Activated T-helper 9 cell treated with anti-CD3 and anti-CD28 coated beads, Interleukin-2, amount 50 U/mL, for 16 hours (primary cell): ENCODE results near the gene IFNL4.
A peak's percentile ranks its signal among the peaks of the same experiment; 100 is the strongest.
"Not testable (repeated sequence)": the region's sequence is repeated elsewhere in the genome, so short reads cannot be mapped to it uniquely, and the experiment has no call there.

Experiments used
- DNase-seq: peaks from one replicate; pipeline ENCODE4 v3.0.0-alpha.2; 2020; ENCODE audit warnings: low read depth

The IFNL4 gene

DNA sequence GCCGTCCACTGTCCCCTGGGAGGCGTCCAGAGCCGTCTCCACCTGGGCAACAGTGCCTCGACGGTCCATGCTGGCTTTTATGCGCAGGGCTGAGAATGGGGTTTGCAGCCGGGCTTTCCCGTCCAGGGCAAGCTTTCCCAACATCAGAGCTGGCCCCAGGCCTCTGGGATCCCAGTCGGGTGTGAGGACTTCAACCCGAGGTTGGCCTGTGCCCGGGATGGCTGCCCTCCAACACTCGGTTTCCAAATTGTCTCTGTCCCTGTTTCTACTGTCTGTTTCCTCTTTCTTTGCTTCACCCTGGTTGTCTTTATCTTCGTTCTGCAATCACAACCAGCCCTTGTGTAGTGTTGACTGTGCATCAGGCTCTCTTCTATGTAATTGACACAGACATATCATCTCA lies at the start of gene IFNL4:
Gene IFNL4, minus strand, starts transcription at position 51 of the 400 bp plus-strand sequence.
- no peak for DNase-seq

DNA sequence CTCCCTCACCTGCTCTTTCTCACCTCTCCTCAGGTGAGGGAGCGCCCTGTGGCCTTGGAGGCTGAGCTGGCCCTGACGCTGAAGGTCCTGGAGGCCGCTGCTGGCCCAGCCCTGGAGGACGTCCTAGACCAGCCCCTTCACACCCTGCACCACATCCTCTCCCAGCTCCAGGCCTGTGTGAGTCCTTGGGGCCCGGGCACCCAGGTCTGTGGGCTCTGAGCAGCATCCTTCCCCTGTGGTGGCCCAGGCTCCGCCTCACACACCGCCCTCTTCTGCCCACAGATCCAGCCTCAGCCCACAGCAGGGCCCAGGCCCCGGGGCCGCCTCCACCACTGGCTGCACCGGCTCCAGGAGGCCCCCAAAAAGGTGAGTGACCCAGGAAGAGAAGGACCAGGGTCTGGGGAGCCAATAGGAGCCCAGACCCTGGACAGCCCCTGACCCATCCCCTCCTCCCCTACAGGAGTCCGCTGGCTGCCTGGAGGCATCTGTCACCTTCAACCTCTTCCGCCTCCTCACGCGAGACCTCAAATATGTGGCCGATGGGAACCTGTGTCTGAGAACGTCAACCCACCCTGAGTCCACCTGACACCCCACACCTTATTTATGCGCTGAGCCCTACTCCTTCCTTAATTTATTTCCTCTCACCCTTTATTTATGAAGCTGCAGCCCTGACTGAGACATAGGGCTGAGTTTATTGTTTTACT lies 49.4 kb upstream of the IFNL4 start:
- DNase-seq: peak; percentile 25

DNA sequence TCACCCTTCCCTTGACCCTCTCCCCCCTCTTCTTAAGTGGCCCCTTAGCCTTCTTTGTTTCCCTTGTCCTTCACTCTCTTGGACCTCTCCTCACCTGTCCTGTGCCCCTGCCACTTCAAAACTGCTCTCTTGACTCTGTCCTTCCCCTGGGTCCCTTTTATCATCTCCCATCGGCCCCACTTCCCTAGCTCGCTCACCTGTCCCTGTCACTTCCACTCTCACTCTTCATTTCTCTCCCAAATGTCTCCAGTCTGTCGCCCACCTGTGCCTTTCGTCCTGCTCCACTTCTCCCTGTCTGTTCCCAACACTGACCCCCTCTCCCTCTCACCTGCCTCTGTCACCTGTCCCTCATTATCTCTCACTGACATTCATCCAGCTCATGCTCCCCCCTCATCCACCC lies 48.2 kb upstream of the IFNL4 start:
- no peak for DNase-seq

DNA sequence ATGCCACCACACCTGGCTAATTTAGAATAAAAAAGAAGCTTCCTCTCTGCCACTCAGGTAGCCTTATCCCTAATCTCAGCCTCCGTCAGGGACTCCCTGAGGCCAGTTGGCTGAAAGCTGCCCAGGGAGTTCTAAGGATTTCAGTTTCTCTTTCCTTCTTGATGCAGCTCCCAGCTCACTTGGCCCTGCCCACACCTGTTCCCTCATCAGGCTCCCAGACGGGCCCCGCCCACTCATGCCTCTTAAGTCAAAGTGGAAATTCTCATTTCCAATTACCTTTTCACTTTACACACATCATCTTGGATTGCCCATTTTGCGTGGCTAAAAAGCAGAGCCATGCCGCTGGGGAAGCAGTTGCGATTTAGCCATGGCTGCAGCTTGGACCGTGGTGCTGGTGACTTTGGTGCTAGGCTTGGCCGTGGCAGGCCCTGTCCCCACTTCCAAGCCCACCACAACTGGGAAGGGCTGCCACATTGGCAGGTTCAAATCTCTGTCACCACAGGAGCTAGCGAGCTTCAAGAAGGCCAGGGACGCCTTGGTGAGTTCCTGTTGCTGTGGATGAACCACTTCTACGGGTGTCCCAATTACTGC lies 47.5 kb upstream of the IFNL4 start, which contains the start of gene IFNL1:
Gene IFNL1, plus strand, starts transcription at position 353 of the 591 bp plus-strand sequence. Its CDS starts 15 bp downstream, at position 368.
- no peak for DNase-seq

DNA sequence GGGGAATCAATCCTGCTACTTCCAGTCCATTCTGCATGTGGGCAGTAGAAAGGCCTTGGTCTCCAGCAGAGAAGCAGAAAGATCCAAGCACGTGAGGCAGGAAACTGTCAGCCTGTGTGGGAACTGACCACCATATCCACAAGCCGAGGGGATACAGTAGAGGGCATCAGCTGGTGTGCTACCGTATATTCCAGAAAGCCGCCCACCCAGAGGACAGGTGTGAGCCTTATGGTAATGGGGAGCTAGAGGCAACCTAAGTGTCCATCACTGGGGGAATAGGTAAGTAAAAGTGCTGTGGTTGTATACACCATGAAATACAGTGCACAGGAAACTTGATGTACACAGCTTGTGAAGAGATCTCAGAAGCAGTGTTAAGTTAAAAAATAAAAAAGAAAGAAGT lies 44.7 kb upstream of the IFNL4 start:
- no peak for DNase-seq

DNA sequence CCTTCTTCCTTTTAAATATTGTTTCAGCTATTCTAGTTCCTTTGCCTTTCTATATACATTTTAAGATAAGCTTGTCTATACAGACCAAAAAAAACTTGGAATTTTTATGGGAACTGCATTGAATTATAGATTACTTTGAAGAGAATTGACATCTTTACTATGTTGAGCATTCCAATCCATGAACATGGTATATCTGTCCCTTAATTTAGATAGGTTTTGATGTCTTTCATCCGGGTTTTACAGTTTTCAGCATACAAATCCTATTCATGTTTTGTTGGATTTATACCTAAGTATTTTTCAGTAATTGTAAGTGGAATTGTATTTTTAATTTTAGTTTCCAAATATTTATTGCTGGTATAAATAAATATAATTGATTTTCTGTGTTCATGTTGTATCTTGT lies 35.4 kb upstream of the IFNL4 start:
- no peak for DNase-seq

DNA sequence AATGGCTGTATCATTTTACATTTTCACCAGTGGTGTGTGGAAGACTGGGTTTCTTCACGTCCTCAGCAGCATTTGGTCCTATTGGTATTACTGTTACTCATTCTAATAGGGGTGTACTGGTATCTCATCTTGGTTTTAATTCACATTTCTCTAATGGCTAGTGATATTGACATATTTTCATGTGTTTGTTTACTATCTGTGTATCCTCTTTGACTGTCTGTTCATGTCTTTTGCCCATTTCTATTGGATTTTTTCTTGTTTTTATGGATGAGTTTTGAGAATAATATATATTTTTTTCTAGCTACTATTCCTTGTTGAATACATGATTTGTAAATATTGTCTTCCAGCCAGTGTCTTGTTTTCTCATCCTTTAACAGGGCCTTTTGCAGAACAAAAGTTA lies 33.4 kb upstream of the IFNL4 start:
- DNase-seq: no peak

DNA sequence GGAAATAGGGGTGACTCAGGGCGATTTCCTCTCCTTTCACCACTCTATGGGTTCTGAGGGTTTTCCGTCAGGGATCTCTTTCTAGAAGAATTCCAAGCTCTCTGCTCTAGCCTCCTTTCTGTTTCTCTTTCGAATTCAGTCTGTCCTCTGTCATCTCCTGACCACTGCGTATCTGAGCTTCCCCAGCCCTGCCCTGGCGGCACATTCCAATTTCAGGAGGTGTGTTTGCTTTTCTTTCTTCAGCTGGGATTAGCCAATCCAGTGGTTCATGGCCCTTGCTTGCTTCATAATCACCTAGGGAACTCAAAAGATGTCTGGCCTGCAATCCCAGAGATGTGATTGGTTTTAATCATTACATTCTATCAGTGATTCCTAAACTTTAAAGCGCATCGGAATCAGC lies 28.9 kb upstream of the IFNL4 start:
- DNase-seq: no peak

DNA sequence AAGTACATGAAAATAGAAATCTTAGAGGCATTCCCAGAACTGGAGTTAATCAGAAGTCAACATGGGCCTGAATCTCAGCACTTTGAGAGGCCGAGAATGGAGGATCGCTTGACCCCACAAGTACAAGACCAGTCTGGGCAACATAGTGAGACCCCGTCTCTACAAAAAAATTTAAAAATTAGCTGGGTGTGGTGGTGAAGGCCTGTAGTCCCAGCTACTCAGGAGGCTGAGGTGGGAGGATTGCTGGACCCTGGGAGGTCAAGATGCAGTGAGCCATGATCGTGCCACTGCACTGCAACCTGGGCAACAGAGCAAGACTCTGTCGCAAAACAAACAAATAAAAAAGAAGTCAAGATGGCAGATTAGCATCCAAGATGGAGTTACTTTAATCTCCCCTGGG lies 28.1 kb upstream of the IFNL4 start:
- DNase-seq: no peak

DNA sequence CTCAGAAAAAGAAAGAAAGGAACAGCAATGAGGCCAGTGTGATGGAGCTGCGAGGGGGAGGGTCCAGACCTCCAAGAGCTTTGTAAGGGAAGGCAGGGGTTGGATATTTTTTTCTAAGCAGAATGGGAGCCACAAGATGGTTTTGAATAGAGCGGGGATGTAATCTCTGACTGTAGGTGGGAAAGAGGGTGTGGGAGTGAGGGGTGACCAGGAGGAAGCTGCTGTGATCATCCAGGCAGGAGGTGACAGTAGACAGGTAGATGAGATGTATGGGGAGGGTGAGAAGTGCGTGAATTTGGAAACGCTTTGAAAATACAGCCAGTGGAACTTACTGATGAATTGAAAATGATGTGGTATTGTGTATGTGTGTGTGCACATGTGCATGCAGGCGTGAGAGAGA lies 26.9 kb upstream of the IFNL4 start:
- no peak for DNase-seq

DNA sequence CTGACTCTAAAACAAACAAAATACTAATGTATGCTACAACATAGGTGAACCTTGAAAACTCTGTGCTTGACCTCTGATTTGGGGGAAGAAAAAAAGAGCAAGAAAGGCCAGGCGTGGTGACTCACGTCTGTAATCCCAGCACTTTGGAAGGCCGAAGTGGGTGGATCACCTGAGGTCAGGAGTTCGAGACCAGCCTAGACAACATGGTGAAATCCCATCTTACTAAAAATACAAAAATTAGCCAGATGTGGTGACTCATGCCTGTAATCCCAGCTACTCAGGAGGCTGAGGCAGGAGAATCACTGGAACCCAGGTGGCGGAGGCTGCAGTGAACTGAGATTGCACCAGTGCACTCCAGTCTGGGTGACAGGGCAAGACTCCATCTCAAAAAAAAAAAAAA lies 25.2 kb upstream of the IFNL4 start:
- not testable (repeated sequence) for DNase-seq

DNA sequence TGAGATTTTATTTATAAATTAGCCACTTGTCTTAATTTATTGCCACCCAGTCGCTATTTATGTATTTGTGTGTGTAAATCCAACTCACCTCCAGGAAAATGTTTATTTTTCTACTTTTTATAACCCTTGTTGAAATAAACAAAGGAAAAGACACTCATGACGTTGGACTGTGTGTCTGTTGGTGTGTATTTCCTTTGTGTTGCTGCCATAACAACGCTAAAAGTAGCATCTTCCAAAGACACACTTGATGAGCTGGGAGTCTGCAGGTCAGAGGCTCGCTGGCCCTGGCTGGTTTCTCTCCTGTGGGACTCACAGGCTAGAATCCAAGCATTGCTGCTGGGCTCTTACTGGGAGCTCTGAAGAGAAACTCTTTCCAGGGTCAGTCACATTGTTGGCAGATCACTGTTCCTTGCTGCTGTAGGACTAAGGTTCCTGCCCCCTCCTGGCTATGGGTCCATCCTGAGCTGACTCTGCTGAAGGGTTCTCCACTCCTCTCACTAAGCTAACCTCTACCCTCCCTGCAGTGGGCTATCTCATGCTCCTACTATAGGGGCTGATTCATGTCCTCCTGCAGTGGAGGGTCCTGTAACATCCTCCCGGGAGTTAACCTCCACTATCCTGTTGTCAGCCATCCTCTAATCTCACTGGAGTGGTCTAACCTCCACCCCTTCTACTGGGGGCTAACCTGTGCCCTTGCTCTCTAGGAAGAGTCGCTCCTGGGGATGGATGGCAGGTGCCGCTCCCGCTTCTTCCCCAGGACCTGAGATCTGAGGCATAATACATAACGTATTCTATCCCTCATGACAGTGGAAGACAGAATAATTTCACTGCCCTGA lies 21.6 kb upstream of the IFNL4 start:
- DNase-seq: no peak

DNA sequence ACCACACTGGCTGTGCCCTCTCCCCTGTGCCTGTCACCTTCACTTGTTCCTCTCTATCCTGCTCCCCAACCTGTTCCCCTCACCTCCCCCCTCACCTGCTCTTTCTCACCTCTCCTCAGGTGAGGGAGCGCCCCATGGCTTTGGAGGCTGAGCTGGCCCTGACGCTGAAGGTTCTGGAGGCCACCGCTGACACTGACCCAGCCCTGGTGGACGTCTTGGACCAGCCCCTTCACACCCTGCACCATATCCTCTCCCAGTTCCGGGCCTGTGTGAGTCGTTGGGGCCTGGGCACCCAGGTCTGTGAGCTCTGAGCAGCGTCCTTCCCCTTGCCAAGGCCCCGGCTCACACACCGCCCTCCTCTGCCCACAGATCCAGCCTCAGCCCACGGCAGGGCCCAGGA lies 20.7 kb upstream of the IFNL4 start:
- not testable (repeated sequence) for DNase-seq

DNA sequence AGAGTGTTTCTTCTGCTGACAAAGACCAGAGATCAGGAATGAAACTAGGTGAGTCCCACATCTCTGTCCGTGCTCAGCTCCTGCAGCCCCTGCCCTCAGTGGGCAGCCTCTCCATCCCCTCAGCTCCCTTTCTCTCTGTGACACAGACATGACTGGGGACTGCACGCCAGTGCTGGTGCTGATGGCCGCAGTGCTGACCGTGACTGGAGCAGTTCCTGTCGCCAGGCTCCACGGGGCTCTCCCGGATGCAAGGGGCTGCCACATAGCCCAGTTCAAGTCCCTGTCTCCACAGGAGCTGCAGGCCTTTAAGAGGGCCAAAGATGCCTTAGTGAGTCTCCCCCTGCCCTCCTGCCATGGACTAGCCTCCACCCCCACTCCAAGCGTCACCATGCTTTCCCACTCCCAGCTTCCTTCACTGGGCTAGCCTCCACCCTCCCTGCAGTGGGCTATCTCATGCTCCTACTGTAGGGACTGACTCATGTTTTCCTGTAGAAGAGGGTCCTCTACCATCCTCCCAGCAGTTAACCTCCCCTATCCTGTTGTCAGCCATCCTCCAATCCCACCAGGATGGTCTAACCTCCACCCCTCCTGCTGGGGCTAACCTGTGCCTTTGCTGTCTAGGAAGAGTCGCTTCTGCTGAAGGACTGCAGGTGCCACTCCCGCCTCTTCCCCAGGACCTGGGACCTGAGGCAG lies 20.0 kb upstream of the IFNL4 start:
- not testable (repeated sequence) for DNase-seq

DNA sequence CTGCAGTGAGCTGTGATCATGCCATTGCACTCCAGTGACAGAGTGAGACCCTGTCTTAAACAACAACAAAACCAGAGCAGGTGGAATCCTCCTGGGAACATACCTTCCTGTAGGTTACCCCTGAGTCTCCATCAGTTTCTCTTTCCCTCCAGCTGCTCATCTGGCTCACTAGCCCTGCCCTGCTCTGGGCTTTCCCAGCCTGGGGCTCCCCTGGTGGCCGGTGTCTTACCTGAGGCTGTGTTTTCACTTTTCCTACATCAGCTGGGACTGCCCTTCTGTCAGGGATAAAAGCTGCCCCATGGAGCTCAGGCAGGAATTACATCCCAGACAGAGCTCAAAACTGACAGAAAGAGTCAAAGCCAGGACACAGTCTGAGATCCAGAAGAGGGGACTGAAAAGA lies 19.4 kb upstream of the IFNL4 start, which contains the start of gene IFNL2:
Gene IFNL2, plus strand, starts transcription at position 312 of the 400 bp plus-strand sequence. CDS start 173 bp downstream, outside the sequence.
- not testable (repeated sequence) for DNase-seq

DNA sequence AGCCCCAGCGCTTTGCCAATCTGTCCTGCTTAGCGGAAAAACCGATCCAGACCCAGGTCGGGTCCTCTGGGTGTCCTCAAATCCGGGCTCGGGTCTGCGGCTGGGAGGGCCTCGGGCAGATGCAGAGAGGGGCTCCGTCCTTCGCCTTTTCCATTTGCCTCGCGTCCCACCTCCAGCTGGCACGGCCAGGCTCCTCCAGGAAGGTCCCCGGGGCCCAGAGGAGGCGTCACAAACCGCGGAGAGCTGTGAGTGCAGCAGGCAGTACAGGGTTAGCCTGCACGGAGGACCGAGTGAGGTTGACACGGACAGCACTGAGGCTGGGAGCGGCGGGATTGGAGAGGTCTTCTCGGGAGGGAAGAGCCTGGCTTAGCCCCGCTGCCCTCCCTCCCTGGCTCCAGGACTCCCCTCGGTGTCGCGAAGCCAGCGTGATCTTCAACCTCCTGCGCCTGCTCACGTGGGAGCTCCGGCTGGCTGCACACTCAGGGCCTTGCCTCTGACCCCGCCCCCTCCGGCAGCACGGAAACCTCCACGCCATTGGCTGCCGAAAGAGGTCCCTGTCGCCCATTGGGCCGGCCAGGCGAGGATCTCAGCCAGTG lies 16.8 kb upstream of the IFNL4 start:
- no peak for DNase-seq

DNA sequence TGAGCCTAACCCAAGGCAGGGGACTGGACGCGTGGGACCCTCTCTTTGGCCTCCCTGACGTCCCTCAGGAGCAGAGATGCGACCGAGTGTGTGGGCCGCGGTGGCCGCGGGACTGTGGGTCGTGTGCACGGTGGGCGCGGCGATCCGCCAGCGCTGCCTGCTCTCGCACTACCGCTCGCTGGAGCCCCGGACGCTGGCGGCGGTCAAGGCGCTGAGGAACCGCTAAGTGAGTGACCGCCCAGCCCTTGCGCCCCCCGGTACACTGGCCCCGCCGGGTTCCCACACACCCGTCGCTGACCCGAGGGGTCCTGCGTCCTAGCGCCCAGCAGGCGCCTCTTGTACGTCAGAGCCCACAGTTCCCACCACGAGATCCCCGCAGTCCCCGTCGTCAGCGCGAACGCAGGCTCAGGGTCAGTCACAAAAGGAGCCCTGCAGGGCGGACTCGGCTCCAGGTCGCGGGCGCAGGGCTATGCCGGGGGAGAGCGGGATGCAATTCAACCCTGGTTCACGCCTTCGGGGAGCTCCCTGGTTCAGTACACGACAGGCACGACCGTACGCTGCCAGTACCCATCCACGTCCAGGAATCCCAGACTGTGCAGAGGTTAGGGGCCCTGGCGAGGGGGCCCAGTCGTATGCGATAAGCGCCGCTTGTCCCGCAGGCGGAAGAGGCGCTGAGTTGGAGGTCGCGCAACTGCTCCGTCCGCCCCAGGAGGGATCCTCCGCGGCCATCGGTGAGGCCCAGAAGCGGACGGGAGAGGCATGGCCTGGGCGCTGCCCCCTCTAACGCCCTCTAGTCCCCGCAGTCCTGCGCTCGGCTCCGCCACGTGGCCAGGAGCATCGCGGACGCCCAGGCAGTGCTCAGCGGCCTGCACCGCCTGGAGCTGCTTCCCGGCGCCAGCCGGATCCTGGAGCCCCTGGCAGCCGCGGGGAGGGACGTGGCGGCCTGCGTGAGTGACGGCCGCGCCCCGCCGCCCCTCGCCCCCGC lies 15.9 kb upstream of the IFNL4 start:
- no peak for DNase-seq

DNA sequence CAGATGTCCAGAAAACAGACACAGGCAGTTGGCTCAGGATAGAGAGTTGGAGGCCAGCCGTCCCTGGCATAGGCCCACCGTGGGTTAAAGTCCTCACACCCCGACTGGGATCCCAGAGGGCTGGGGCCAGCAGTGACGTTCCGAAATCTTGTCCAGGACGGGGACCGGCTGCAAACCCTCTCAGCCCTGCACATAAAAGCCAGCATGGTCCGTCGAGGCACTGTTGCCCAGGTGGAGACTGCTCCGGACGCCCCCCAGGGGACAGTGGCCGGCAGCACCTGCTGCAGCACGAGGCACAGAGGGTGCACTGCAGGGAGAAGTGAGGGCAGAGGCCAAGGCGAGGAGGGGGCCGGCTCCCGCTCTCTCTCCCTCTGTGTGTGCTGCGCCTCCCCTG lies 15.3 kb upstream of the IFNL4 start:
- DNase-seq: no peak

DNA sequence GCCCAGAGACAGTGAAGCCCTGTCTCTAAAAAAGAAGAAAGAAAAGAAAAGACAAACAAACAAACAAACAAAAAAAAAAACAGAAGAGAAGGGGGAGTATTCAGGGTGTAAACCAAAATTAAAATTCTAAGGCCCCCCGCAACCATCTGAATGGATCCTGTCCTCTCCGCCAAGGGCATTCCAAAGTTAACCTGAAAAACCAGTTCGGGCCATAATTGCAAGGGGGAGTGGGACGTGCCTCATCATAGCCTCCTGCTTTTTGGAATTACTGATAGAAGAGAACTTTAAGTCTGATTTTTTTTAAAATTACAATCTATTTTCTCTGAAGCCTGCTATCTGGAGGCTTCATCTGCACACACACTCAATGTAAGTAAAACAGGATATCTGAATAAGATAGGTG lies 13.8 kb upstream of the IFNL4 start:
- DNase-seq: no peak

DNA sequence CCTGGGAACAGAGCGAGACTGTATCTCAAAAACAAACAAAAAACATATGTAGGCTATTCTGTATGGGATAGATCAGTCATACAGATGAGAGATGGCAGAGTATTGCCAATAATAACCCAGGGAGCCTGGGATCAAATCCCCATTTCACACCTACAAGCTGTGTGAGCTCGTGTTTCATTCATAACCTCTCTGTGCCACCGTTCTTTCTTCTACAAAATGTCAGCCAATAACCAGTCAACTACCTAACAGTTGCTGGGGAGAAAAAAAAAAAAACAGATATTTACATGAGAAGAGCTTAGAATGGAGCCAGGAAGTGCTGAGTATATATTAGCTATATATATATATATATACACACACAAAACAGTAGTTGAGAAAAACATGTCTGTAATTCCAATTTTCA lies 13.0 kb upstream of the IFNL4 start:
- DNase-seq: no peak

DNA sequence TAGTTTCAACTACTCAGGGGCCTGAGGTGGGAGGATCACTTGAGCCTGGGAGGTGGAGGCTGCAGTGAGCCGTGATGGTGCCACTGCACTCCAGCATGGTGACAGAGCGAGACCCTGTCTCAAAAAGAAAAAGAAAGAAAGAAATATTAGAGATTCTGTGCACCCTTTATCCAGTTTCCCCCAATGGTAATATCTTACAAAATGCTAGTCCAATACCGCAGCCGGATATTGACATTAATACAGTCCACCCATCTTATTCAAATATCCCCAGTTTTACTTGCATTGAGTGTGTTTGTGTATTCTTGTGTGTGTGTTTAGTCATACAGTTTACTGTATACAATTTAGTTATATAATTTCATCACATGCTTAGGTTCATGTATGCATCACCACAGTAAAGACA lies 8.6 kb upstream of the IFNL4 start:
- DNase-seq: no peak
